ENCODE data around the gene ARHGEF9. TPM values are rescaled to one million over a fixed set of nuclear protein-coding genes. Genes with fewer than 3 reads are reported as not detected.
A peak's percentile ranks its signal among the peaks of the same experiment; 100 is the strongest.
"Not testable (repeated sequence)": the region's sequence is repeated elsewhere in the genome, so short reads cannot be mapped to it uniquely, and the experiment has no call there.

Gene ARHGEF9
- total RNA-seq, 1 donor from 2014 or later, result 38.0 TPM

GRCh38 chrX:63680423-63680822 is 104.6 kb downstream of the ARHGEF9 start:
- ATAC-seq (no peak), DNase-seq (ENCODE audit: missing footprints) (no peak)
- intact Hi-C loops (cut with DNase I), result no loop called here

- intact Hi-C loops (cut with DNase I), result no loop called here
- ATAC-seq (no peak), DNase-seq (ENCODE audit: missing footprints) (no peak)
These were observed 105.6 kb downstream of the ARHGEF9 start for GRCh38 chrX:63679432-63679831.

- DNase-seq (ENCODE audit: missing footprints) (no peak), ATAC-seq (no peak)
- intact Hi-C loops (cut with DNase I), result no loop called here
These were observed 109.3 kb downstream of the ARHGEF9 start for GRCh38 chrX:63675716-63676115.

DNA sequence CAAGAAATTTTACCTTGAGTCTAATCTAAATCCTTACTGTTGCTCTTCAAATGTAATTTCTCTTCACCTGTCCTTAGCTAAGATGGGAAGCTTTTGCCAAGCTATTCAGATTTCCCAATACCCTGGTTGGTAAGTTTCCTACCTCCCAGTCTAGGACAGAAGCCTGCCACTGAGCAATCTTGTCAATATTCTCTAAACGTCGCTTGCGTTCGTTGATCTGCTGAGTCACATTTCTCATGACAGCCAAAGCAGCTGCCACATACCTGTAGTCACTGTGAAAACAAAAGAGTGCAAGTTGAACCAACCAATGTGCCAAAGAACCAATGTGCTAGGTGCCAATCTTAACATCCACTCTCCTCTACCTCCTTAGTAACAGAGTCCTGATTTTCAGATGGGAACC is 111.1 kb downstream of the ARHGEF9 start:
- intact Hi-C loops (cut with DNase I), result no loop called here
- no peak for DNase-seq (ENCODE audit: missing footprints)
- no peak for ATAC-seq

DNA sequence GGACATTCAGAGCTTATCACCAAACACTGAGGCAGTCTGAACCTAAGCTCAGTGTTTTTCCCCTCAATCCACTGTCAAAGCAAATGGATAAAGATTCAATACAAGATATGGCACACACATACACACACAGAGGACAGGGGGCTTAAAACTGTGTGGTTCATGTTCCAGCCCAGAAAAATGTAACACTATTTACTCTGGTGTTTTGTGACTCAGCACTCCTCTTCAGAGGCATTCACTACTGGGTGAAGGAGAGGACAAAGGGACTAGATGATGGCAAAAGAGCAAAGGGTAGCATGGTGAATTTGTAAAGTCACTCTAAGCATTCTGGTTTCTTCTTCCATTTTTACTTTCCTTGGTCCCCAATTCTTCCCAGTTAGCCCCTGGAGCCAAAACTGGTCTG is 120.3 kb downstream of the ARHGEF9 start:
- intact Hi-C loops (cut with DNase I), result no loop called here
- no peak for DNase-seq (ENCODE audit: missing footprints)
- ATAC-seq, result no peak

- DNase-seq (ENCODE audit: missing footprints), result no peak
- intact Hi-C loops (cut with DNase I), result no loop called here
- ATAC-seq, result no peak
These were observed 120.9 kb downstream of the ARHGEF9 start for GRCh38 chrX:63664083-63664482.

GRCh38 chrX:63661676-63662075 is 123.3 kb downstream of the ARHGEF9 start:
- intact Hi-C loops (cut with DNase I), result no loop called here

DNA sequence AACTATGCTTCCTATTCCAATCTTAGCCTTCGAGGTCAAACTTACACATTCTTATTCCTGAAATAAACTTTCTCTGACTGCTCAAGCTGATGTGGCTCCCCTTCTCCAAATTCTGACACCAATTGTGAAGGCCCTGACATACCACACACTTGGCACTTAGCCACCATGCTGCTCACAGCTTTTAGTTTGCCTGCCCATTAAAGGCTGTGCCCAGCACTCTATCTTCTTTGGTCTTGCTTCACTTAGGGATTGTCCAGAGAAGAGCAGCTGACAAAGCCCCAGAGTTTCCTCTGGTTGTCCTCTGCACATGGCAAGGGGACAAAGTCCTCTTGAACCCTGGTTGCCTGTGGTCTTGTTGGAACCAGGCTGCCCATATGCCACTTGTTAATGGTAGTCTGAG is 126.1 kb downstream of the ARHGEF9 start:
- ATAC-seq (no peak), DNase-seq (ENCODE audit: missing footprints) (no peak)

More at GRCh38 chrX:63661676-63662075, 123.3 kb downstream of the ARHGEF9 start:
- no peak for DNase-seq (ENCODE audit: missing footprints)
- ATAC-seq, result no peak

GRCh38 chrX:63657821-63658220 is 127.2 kb downstream of the ARHGEF9 start:
- intact Hi-C loops (cut with DNase I), result loop anchor here (10.0 kb wide), 1 partner anchor 97 kb away; a partner anchor contains a TSS
- peak; percentile 65 for ATAC-seq
- peak; percentile 79 for DNase-seq (ENCODE audit: missing footprints)

More for the DNA sequence above, 126.1 kb downstream of the ARHGEF9 start:
- intact Hi-C loops (cut with DNase I), result loop anchor here (10.0 kb wide), 1 partner anchor 96 kb away; a partner anchor contains a TSS

DNA sequence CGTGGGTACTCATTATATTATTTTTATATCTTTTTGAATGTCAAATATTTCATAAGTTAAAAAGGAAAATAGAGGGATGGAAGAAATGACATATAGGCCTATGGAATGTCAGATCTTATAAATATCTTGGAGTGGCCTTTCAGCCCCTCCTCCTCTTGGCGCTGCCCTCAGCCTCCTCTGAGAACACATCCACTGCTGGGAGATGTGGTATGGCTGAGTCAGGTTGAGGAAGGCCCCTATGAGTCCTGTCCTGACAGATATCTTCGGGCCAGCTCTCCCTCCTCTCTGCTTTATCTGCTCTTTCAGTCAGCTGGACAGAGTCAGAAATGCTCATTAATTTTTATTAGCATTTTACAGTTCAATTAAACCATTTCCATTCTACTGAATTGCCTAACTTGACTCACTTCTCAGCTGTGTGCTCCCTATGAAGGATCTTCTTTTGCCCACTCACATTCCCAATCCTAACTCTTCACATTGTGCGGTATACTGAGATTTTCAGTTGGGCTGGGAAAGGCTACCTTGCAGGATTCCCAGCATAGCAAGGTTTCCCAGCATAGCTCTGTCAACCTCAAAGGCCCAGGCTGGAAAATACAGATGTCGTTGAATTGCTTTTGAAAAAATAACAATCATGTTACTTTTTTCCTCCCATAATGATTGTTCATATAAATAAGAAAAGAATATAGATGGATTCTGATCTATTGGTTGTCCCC is 128.0 kb downstream of the ARHGEF9 start:
- DNase-seq (ENCODE audit: missing footprints) (no peak), ATAC-seq (no peak)
- intact Hi-C loops (cut with DNase I), result loop anchor here (10.0 kb wide), 1 partner anchor 98 kb away; a partner anchor contains a TSS

DNA sequence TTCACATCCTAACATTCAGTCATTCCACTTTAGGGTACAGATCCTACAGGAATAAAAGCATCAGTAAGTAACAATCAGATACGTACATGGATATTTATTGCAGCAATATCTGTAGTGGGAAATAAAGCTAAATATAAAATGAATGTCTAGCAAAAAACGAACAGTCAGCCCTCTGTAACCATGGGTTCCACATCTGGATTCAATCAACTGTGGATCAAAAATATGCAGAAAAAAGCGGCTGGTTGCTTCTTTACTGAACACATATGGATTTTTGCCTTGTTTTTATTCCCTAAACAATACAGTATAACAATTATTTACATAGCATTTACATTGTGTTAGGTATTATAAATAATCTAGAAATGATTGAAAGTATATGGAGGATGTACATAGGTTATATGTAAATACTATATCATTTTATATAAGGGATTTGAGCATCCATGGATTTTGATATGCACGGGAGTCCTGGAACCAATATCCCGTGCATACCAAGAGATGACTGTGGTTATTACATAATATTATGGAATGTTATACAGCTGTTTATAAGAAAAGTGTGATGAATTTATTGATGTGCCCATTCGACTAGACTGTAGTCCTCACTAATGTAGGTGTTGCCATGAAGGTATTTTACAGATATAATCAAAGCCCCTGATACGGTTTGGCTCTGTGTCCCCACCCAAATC is 132.8 kb downstream of the ARHGEF9 start:
- intact Hi-C loops (cut with DNase I), result loop anchor here (10.0 kb wide), 1 partner anchor 103 kb away; a partner anchor contains a TSS
- ATAC-seq (no peak), DNase-seq (ENCODE audit: missing footprints) (no peak)

- DNase-seq (ENCODE audit: missing footprints); intact Hi-C loops (cut with DNase I); ATAC-seq: not testable (repeated sequence)
These were observed 139.3 kb downstream of the ARHGEF9 start for GRCh38 chrX:63645748-63646147.

DNA sequence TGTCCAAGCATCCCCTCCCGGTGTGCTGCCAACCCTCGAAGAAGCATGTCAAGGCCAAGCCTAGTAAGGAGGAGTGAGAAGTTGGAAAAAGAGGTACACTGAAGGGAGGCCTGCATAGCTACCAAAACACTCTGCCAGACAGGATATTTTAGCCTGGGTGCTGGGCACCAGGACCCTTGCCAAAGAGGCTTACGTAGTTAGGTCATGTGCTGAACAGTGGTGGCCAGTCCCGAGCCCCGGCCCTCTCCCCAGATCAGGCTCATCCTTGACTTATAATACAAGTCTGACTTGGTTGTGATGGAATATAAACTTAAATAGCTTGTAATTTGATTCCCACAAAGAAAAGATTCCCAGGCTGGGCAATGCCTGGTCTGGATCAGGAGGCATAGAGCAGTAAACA is 149.3 kb downstream of the ARHGEF9 start:
- ATAC-seq, result no peak
- DNase-seq (ENCODE audit: missing footprints), result no peak
- intact Hi-C loops (cut with DNase I), result no loop called here

DNA sequence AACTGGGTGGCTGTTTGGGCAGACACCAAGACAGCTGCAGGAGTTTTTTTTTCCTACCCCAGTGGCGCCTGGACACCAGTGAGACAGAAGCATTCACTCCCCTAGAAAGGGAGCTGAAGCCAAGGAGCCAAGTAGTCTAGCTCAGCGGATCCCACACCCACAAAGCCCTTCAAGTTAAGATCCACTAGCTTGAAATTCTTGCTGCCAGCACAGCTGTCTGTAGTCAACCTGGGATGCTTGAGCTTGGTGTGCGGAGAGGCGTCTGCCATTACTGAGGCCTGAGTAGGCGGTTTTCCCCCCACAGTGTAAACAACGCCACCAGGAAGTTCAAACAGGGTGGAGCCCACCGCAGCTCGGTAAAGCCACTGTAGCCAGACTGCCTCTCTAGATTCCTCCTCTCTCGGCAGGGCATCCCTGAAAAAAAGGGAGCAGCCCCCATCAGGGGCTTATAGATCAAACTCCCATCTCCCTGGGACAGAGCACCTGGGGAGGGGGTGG is 171.4 kb downstream of the ARHGEF9 start:
- ATAC-seq, result no peak
- DNase-seq (ENCODE audit: missing footprints), result no peak
- intact Hi-C loops (cut with DNase I), result no loop called here

DNA sequence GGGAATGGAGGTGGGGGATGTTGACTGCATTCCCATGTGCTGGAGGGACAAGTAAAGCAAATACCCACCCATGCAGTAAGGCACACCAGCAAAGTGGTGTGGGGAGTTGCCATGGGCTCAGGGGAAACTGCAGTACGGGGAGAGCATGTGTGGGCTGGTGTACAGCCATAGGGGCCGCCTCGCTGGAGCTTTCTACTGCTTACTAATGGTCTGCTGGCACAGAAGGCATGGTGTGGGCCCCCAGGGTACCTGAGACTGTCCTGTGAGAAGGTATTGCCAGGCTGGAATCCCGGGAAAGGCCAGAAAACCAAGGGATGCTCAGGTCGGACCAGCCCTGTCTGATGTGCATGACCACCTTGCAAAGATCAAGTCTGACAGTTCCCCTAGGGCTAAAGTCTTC is 199.1 kb downstream of the ARHGEF9 start:
- ATAC-seq, result no peak
- intact Hi-C loops (cut with DNase I), result no loop called here
- DNase-seq (ENCODE audit: missing footprints), result no peak

Small RNAs within 50 kb of the gene (microRNA-seq; reads per million reads assigned to microRNA genes)
- 4.7 reads per million, percentile 10 among the genes with 10 or more reads in this experiment for gene MIR1468
